ENCODE measurements around the gene PPEF1.

PPEF1 gene

DNA sequence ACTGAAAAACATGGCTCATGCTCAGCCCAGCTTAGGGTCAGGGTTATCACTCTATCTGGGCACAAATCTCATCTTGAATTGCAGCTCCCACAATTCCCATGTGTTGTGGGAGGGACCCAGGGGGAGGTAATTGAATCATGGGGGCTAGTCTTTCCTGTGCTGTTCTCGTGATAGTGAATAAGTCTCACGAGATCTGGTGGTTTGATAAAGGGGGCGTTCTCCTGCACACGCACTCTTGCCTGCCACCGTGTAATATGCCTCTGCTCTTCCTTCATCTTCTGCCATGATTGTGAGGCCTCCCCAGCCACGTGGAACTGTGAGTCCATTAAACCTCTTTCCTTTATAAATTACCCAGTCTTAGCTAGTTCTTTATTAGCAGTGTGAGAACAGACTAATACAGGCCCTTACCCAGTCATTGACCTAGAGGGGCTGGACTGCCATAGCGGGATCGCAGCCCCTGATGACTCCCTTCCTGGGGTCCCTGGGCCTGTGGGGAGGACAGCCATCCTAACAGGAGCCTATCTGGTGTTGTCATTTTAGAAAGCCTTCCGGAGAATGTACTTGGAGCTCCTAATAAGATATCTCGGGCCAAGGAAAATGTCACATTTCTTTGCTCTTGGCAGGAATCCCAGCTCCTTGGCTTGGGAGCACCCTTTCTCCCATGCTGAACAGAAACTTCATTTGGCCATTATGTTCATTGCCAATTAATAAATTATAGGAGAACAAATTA is 163.9 kb downstream of the PPEF1 start:
- TF ChIP-seq, protein P1, sequence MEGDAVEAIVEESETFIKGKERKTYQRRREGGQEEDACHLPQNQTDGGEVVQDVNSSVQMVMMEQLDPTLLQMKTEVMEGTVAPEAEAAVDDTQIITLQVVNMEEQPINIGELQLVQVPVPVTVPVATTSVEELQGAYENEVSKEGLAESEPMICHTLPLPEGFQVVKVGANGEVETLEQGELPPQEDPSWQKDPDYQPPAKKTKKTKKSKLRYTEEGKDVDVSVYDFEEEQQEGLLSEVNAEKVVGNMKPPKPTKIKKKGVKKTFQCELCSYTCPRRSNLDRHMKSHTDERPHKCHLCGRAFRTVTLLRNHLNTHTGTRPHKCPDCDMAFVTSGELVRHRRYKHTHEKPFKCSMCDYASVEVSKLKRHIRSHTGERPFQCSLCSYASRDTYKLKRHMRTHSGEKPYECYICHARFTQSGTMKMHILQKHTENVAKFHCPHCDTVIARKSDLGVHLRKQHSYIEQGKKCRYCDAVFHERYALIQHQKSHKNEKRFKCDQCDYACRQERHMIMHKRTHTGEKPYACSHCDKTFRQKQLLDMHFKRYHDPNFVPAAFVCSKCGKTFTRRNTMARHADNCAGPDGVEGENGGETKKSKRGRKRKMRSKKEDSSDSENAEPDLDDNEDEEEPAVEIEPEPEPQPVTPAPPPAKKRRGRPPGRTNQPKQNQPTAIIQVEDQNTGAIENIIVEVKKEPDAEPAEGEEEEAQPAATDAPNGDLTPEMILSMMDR (IDR thresholded peaks at IDR 0.05; ENCODE audit: low read depth, low read length), result no peak

DNA sequence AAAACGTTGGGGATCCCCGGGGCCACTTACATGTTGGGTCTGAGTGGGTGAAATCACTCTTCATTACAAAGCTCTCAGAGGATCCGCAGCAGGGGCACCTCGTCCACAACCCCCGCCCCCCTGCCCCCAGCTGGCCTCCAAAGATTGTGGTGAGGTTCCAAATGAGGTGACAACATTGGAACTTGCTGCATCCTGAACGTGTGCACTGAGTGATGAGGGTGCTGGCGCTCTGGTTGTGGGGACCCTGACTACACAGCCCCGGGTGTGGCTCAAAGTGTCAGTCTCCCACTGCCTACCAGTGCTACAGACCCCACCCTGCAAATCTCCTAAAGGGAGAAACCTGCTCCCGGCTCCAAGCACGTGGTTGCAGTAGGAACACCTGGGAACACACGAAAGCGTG is 164.5 kb downstream of the PPEF1 start:
- TF ChIP-seq, protein P1 (IDR thresholded peaks at IDR 0.05; ENCODE audit: low read depth, low read length), result no peak
- in situ Hi-C loops (cut with HindIII; ENCODE audit: low sequenced_read_pairs), result no loop called here
- H3K4me3 ChIP-seq (ENCODE audit: low read depth, low read length), result no peak overlapping the region
- no peak for DNase-seq (ENCODE audit: low read depth, low spot score)

More for the DNA sequence above, 163.9 kb downstream of the PPEF1 start:
- in situ Hi-C loops (cut with HindIII; ENCODE audit: low sequenced_read_pairs), result no loop called here
- peak; percentile 14 for DNase-seq (ENCODE audit: low read depth, low spot score)
- H3K4me3 ChIP-seq (ENCODE audit: low read depth, low read length), result no peak overlapping the region

DNA sequence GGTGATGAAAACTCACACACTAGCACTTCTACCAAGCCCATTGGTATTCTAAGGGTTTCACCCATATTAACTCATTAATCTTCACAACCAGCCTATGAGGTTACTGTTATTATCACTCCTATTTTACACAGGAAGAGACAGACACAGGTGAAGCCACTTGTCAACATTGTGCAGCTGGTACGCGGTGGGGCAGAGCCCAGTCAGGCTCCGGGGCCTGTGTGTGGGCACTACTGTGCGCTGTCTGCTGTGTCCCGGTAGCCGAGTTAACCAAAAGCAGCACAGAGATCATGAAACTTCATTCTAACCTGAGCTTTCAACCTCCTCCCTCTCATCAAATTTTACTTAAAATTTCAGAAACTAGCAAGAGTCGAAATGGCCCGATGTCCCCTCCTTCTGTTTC is 165.2 kb downstream of the PPEF1 start:
- H3K4me3 ChIP-seq (ENCODE audit: low read depth, low read length), result no peak overlapping the region
- in situ Hi-C loops (cut with HindIII; ENCODE audit: low sequenced_read_pairs), result no loop called here
- DNase-seq (ENCODE audit: low read depth, low spot score), result no peak
- TF ChIP-seq, protein P1 (IDR thresholded peaks at IDR 0.05; ENCODE audit: low read depth, low read length), result no peak

DNA sequence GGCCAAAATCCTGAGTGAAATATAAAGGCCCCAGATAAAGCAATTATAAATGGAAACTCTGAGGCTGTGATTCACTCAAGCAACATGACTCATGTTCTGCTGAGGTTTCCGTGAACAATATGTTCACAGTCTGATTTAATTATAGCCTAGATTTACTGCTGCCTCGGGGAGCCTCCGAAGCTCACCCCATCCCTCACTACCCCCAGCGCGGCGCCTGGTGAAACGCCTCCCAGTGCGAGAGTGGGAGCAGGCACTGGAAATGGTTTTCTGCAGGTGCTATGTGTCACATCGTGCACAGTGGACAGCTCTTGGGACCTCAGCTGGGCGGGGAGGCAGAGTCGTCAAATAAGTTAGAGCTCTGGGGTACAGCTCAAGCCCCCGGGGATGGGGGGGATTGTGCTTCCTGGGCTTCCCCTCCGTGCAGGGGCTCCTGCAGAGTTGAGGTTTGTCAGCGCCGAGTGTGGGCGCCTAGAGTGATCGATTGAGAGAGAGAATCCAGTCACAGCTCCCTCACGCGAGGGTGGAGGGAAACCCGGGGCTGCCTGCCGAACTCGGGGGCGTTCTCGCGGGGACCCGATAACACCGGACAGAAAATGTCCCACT is 165.8 kb downstream of the PPEF1 start:
- in situ Hi-C loops (cut with HindIII; ENCODE audit: low sequenced_read_pairs), result no loop called here
- no peak overlapping the region for H3K4me3 ChIP-seq (ENCODE audit: low read depth, low read length)
- peak; percentile 78 for DNase-seq (ENCODE audit: low read depth, low spot score)
- TF ChIP-seq, protein P1 (IDR thresholded peaks at IDR 0.05; ENCODE audit: low read depth, low read length), result no peak

DNA sequence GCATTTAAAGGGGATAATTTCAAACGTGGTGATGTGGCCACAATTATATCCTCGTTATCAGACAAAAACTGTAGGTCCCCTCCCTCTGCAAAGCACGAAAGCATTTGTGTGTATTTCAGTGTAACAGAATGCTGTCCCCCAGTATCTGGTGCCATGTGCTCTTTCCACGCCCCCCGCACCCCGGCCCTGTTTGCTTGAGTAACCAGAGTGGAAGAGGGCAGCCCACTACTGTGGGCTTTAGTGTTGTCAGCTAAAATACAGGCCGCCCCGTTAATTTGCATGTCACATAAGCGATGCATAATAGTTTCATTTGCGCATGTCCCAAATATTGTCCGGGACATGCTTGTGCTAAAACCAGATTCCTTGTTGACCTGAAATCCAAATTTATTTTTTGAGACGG is 166.4 kb downstream of the PPEF1 start:
- H3K4me3 ChIP-seq (ENCODE audit: low read depth, low read length), result no peak overlapping the region
- no peak for DNase-seq (ENCODE audit: low read depth, low spot score)
- TF ChIP-seq, protein P1 (IDR thresholded peaks at IDR 0.05; ENCODE audit: low read depth, low read length), result no peak
- in situ Hi-C loops (cut with HindIII; ENCODE audit: low sequenced_read_pairs), result no loop called here

DNA sequence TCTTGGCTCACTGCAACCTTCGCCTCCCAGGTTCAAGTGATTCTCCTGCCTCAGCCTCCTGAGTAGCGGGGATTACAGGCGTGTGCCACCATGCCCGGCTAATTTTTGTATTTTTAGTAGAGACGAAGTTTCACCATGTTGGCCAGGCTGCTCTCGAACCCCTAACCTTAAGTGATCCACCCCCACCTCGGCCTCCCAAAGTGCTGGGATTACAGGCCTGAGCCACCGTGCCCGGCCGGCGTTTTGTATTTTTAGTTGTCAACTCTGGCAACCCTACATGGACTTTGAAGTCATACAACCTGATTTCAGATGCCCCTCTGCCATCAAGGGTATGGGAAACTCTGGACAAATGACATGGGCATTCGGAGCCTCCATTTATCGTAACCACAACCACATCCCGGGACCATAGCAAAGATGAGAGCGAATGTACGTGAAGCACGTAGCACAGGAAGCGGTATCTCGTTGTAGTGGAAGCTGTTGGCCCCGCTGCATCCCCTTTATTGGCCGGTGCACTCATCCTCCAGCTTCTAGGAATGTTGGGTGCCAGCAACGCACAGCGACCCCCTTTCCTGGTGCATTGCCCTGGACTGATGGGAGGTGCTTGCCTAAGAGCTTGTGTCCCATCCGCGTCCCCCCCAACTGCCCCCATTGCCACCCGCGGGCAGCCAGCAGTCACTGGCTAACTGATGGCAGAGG is 167.3 kb downstream of the PPEF1 start:
- DNase-seq (ENCODE audit: low read depth, low spot score), result no peak
- in situ Hi-C loops (cut with HindIII; ENCODE audit: low sequenced_read_pairs), result no loop called here
- H3K4me3 ChIP-seq (ENCODE audit: low read depth, low read length), result no peak overlapping the region
- TF ChIP-seq, protein P1 (IDR thresholded peaks at IDR 0.05; ENCODE audit: low read depth, low read length), result no peak
